ENCODE results near the gene SLX9.

The SLX9 gene

DNA sequence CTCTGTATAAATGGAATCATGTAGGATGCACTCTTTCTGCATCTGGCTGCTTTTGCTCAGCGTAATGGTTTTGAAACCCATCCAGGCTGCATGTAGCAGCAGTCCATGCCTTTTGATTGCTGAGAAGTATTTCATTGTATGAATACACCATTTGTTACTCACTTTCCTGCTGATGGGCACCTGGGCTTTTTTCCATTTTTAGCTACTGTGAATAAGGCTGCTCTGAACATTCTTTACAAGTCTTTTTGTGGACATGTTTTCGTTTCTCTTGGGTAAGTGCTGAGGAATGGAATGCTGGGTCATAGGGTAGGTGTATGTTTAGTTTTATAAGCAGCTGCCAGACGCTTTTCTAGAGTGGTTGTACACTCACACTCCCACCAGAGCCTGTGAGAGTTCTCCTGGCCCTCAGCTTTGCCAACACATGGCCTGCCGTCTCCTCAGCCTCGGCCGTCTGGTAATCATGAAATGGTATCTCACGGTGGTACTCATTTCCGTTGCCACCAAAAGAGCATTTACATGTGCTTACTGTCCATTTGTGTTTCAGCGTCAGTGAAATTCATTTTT, 22.7 kb downstream of the SLX9 start:
- H3K4me1 ChIP-seq (ENCODE audit: control insufficient read depth in 1 of 2, insufficient read depth in 2 of 2, low read length in 2 of 2): peaks cover 5 to 72% of the 10 kb centered on the region in 2 donors

DNA sequence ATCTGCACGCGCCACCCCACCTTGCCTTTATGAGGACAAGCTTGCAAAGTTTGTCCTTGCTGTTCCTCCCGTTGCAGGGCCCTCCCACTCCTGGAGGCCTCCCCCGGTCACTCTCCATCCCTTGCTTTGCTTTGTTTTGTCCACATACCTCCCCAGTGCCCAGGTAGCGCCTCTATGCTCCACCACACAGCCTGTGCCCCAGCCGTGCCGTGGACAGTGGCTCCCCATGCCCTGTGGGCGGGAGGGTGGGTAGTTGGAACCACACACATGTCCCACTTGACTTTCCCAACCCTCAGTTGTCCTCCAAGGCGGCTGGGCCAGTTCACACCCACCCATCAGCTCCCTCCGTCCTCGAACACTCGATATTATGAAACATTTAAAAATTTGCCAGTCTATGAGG, 24.6 kb downstream of the SLX9 start:
- Histone ChIP-seq H3K36me3 (ENCODE audit: control insufficient read depth in 1 of 2, insufficient read depth in 2 of 2, low read length in 2 of 2) (peaks cover 0 to 8% of the 10 kb centered on the region in 2 donors), H3K9me3 (ENCODE audit: control insufficient read depth in 1 of 2, low read length in 2 of 2) (no peaks in the 10 kb centered on the region), H3K4me3 (ENCODE audit: low read depth in 1 of 2, low read length in 2 of 2) (no peak overlapping the region), H3K4me1 (ENCODE audit: control insufficient read depth in 1 of 2, insufficient read depth in 2 of 2, low read length in 2 of 2) (peaks cover 5 to 58% of the 10 kb centered on the region in 2 donors), H3K27me3 (ENCODE audit: low read depth, low read length) (no peaks in the 10 kb centered on the region), H3K27ac (ENCODE audit: low read length) (no peak overlapping the region)

More for the DNA sequence above, 22.7 kb downstream of the SLX9 start:
- Histone ChIP-seq H3K36me3 (ENCODE audit: control insufficient read depth in 1 of 2, insufficient read depth in 2 of 2, low read length in 2 of 2) (peaks cover 0 to 8% of the 10 kb centered on the region in 2 donors), H3K27ac (ENCODE audit: low read length) (peak overlapping the region; percentile 28), H3K9me3 (ENCODE audit: control insufficient read depth in 1 of 2, low read length in 2 of 2) (no peaks in the 10 kb centered on the region), H3K27me3 (ENCODE audit: low read depth, low read length) (no peaks in the 10 kb centered on the region), H3K4me3 (ENCODE audit: low read depth in 1 of 2, low read length in 2 of 2) (no peak overlapping the region)

DNA sequence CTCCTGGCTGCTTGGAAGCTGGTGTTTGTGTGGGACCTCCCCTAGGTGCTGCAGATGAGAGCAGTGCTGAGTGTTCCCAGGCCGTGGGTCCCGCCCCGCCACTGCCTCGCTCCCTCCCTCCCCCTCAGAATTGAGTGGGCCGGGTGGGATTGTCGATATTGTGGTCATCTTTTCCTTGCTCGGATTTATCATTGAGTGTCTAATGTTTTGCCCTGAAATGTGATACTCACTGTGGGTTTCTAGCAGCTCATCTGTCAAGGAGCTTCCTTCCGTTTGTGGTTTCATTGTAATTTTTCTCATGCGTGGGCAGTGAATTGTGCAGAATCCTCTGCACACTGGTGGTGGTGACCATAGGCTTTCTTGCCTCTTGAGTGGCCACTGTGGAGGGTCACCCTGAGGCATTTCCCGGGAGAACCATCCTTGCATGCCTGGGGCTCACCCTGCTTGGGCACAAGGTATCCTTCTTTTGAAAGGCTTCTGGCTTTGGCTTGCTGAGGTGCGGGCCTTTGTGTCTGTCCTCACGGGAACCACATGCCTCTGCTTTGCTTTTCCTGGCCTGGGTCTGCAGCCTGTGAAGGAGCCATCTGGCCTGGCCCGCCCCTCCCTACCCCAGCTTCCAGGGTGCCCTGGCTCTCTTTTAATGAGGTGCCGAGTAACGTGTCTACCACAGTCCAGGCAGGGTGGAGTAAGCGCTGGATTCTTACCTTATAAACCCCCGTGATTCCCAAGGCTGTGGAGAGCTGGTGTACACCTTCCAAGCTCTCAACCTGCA, 25.6 kb downstream of the SLX9 start:
- H3K9me3 ChIP-seq (ENCODE audit: control insufficient read depth in 1 of 2, low read length in 2 of 2): no peaks in the 10 kb centered on the region
- H3K27ac ChIP-seq (ENCODE audit: low read length): no peak overlapping the region
- H3K4me3 ChIP-seq (ENCODE audit: low read depth in 1 of 2, low read length in 2 of 2): no peak overlapping the region
- peaks cover 5 to 48% of the 10 kb centered on the region in 2 donors for H3K4me1 ChIP-seq (ENCODE audit: control insufficient read depth in 1 of 2, insufficient read depth in 2 of 2, low read length in 2 of 2)
- H3K36me3 ChIP-seq (ENCODE audit: control insufficient read depth in 1 of 2, insufficient read depth in 2 of 2, low read length in 2 of 2): peaks cover 0 to 2% of the 10 kb centered on the region in 2 donors
- H3K27me3 ChIP-seq (ENCODE audit: low read depth, low read length): no peaks in the 10 kb centered on the region

- Histone ChIP-seq H3K36me3 (ENCODE audit: control insufficient read depth in 1 of 2, insufficient read depth in 2 of 2, low read length in 2 of 2) (no peaks in the 10 kb centered on the region), H3K27ac (ENCODE audit: low read length) (no peak overlapping the region), H3K9me3 (ENCODE audit: control insufficient read depth in 1 of 2, low read length in 2 of 2) (no peaks in the 10 kb centered on the region), H3K4me3 (ENCODE audit: low read depth in 1 of 2, low read length in 2 of 2) (peak overlapping the region in 1 of 2 donors; percentile 16), H3K4me1 (ENCODE audit: control insufficient read depth in 1 of 2, insufficient read depth in 2 of 2, low read length in 2 of 2) (peaks cover 5 to 39% of the 10 kb centered on the region in 2 donors), H3K27me3 (ENCODE audit: low read depth, low read length) (no peaks in the 10 kb centered on the region)
These were observed 26.6 kb downstream of the SLX9 start for GRCh38 chr21:44966135-44967081.

GRCh38 chr21:44967082-44968047, 27.5 kb downstream of the SLX9 start:
- peaks cover 1 to 30% of the 10 kb centered on the region in 2 donors for H3K4me1 ChIP-seq (ENCODE audit: control insufficient read depth in 1 of 2, insufficient read depth in 2 of 2, low read length in 2 of 2)
- H3K9me3 ChIP-seq (ENCODE audit: control insufficient read depth in 1 of 2, low read length in 2 of 2): no peaks in the 10 kb centered on the region
- no peak overlapping the region for H3K27ac ChIP-seq (ENCODE audit: low read length)
- no peaks in the 10 kb centered on the region for H3K36me3 ChIP-seq (ENCODE audit: control insufficient read depth in 1 of 2, insufficient read depth in 2 of 2, low read length in 2 of 2)
- H3K27me3 ChIP-seq (ENCODE audit: low read depth, low read length): no peaks in the 10 kb centered on the region
- H3K4me3 ChIP-seq (ENCODE audit: low read depth in 1 of 2, low read length in 2 of 2): peak overlapping the region in 1 of 2 donors; percentile 16

DNA sequence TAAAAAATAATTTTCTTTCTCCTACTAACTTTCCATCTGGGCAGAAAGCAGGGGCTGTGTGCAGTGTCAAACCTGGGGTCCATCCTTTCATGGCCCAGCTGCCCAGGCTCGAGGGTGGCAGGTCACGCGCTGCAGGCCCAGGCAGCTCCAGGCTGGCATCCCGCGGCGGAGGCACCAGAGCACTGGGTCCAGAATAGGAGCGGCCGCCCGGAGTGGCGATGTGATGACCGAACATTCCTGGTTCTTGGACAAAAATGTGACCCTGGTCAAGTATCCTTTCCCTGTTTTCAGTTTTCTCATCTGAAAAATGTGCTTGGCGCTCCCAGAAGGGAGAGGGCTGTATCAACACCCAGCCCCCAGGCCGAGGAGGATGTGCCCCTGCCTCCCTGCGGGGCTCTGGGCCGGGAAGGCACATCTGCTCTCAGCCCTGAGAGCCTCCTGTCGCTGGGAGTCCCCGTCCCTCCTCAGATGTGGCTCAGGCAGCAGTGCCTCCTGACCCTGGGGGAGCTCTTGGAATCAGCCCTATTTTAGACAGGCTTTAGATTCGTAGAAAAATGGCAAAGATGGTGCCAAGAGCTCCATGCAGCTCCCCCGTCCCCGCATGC, 29.3 kb downstream of the SLX9 start:
- no peak overlapping the region for H3K27ac ChIP-seq (ENCODE audit: low read length)
- no peak overlapping the region for H3K4me3 ChIP-seq (ENCODE audit: low read depth in 1 of 2, low read length in 2 of 2)
- no peaks in the 10 kb centered on the region for H3K36me3 ChIP-seq (ENCODE audit: control insufficient read depth in 1 of 2, insufficient read depth in 2 of 2, low read length in 2 of 2)
- no peaks in the 10 kb centered on the region for H3K27me3 ChIP-seq (ENCODE audit: low read depth, low read length)
- H3K4me1 ChIP-seq (ENCODE audit: control insufficient read depth in 1 of 2, insufficient read depth in 2 of 2, low read length in 2 of 2): peaks cover 0 to 22% of the 10 kb centered on the region in 2 donors
- H3K9me3 ChIP-seq (ENCODE audit: control insufficient read depth in 1 of 2, low read length in 2 of 2): no peaks in the 10 kb centered on the region

- Histone ChIP-seq H3K9me3 (ENCODE audit: control insufficient read depth in 1 of 2, low read length in 2 of 2) (no peaks in the 10 kb centered on the region), H3K4me3 (ENCODE audit: low read depth in 1 of 2, low read length in 2 of 2) (no peak overlapping the region), H3K27me3 (ENCODE audit: low read depth, low read length) (no peaks in the 10 kb centered on the region), H3K4me1 (ENCODE audit: control insufficient read depth in 1 of 2, insufficient read depth in 2 of 2, low read length in 2 of 2) (peaks cover 0 to 22% of the 10 kb centered on the region in 2 donors), H3K27ac (ENCODE audit: low read length) (no peak overlapping the region), H3K36me3 (ENCODE audit: control insufficient read depth in 1 of 2, insufficient read depth in 2 of 2, low read length in 2 of 2) (peaks cover 0 to 6% of the 10 kb centered on the region in 2 donors)
These were observed 30.3 kb downstream of the SLX9 start for GRCh38 chr21:44969931-44970755.

DNA sequence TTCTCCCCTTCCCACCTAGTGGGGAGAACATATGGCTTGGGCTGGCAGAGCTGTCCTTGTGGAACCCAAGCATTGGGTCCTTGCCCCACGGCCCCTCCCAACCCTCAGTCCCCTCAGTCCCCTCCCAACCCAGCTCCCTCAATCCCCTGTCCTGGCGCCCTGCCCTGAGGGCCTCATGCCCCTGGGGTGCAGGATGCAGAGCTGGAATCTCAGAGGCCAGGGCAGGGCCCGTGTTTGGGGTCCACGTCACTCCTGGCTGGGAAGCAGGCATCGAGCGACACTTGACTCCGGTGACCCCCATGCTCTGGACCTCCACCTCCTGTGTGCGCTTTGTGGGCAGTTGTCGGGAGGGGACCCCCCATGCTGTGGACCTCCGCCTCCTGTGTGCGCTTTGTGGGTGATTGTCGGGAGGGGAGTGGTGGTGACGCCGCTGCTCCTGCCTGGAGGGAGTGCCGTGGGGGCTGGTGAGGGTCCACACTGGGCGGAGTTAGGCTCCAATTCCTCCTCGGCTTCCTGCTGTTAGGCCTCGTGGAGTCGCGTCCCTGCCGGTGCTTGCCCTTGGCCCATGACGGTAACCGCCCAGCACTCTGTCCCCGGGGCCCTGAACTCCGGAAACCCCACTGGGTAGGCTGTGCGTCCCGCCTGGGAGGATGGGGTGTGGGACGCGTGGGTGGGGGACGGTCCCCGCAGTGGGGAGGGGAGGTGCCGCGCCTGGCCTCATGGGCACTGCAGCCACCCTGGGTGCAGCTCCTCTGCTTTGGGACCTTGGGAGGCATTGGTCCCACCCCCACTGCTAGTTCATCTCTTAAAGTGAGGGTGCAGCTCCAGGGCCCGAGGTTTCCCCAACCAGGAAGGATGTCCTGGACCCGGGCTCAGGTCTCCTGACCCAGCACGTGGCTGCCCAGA, 31.2 kb downstream of the SLX9 start:
- Histone ChIP-seq H3K9me3 (ENCODE audit: control insufficient read depth in 1 of 2, low read length in 2 of 2) (no peaks in the 10 kb centered on the region), H3K4me1 (ENCODE audit: control insufficient read depth in 1 of 2, insufficient read depth in 2 of 2, low read length in 2 of 2) (peaks cover 0 to 17% of the 10 kb centered on the region in 2 donors), H3K4me3 (ENCODE audit: low read depth in 1 of 2, low read length in 2 of 2) (no peak overlapping the region), H3K36me3 (ENCODE audit: control insufficient read depth in 1 of 2, insufficient read depth in 2 of 2, low read length in 2 of 2) (peaks cover 0 to 6% of the 10 kb centered on the region in 2 donors), H3K27me3 (ENCODE audit: low read depth, low read length) (no peaks in the 10 kb centered on the region), H3K27ac (ENCODE audit: low read length) (no peak overlapping the region)

DNA sequence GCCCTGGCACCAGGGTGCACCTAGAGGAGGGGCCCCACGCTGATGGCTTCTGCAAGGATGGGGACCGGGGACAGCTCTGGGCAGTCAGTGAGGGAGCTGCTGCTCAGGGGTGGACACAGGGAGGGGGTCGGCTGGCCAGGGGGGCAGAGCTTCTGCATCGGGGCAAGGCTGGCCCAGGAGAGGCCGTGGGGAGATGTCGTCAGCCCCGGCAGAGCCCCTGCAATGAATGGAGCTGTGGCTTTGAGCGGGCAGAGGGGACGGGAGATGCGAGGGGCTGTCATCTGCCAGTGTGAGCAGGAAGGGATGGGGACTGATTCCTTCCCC, 31.8 kb downstream of the SLX9 start:
- Histone ChIP-seq H3K9me3 (ENCODE audit: control insufficient read depth in 1 of 2, low read length in 2 of 2) (no peaks in the 10 kb centered on the region), H3K27me3 (ENCODE audit: low read depth, low read length) (no peaks in the 10 kb centered on the region), H3K4me3 (ENCODE audit: low read depth in 1 of 2, low read length in 2 of 2) (no peak overlapping the region), H3K4me1 (ENCODE audit: control insufficient read depth in 1 of 2, insufficient read depth in 2 of 2, low read length in 2 of 2) (peaks cover 0 to 11% of the 10 kb centered on the region in 2 donors), H3K36me3 (ENCODE audit: control insufficient read depth in 1 of 2, insufficient read depth in 2 of 2, low read length in 2 of 2) (peaks cover 0 to 6% of the 10 kb centered on the region in 2 donors), H3K27ac (ENCODE audit: low read length) (no peak overlapping the region)

Measured in muscle layer of duodenum (tissue), 2 donors.